Fibroblast of mammary gland (primary cell): ENCODE measurements around the gene CORO6.

Experiments
- DNase-seq: peaks from one replicate; pipeline ENCODE4 v3.0.0-alpha.2; 2010; ENCODE audit warnings: low read depth
- H3K4me3 ChIP-seq: 2 replicates; pipeline ENCODE4 v1.5.1; 2011; ENCODE audit warnings: low read depth, mild to moderate bottlenecking, low read length, moderate library complexity; ENCODE audit not compliant: control insufficient read depth
- TF ChIP-seq, protein P1 (sequence below): conservative IDR thresholded peaks from 2 replicates; pipeline ENCODE4 v1.5.1; 2011; ENCODE audit warnings: low read depth, low read length, inconsistent platforms; ENCODE audit not compliant: control insufficient read depth, insufficient read depth

Gene CORO6

GRCh38 chr17:29650396-29650795, 27.7 kb upstream of the CORO6 start:
- TF ChIP-seq, protein P1, sequence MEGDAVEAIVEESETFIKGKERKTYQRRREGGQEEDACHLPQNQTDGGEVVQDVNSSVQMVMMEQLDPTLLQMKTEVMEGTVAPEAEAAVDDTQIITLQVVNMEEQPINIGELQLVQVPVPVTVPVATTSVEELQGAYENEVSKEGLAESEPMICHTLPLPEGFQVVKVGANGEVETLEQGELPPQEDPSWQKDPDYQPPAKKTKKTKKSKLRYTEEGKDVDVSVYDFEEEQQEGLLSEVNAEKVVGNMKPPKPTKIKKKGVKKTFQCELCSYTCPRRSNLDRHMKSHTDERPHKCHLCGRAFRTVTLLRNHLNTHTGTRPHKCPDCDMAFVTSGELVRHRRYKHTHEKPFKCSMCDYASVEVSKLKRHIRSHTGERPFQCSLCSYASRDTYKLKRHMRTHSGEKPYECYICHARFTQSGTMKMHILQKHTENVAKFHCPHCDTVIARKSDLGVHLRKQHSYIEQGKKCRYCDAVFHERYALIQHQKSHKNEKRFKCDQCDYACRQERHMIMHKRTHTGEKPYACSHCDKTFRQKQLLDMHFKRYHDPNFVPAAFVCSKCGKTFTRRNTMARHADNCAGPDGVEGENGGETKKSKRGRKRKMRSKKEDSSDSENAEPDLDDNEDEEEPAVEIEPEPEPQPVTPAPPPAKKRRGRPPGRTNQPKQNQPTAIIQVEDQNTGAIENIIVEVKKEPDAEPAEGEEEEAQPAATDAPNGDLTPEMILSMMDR, result no peak
- no peak for DNase-seq
- no peak overlapping the region for H3K4me3 ChIP-seq

GRCh38 chr17:29649359-29649758, 26.6 kb upstream of the CORO6 start:
- TF ChIP-seq, protein P1, result no peak
- no peak overlapping the region for H3K4me3 ChIP-seq
- no peak for DNase-seq

DNA sequence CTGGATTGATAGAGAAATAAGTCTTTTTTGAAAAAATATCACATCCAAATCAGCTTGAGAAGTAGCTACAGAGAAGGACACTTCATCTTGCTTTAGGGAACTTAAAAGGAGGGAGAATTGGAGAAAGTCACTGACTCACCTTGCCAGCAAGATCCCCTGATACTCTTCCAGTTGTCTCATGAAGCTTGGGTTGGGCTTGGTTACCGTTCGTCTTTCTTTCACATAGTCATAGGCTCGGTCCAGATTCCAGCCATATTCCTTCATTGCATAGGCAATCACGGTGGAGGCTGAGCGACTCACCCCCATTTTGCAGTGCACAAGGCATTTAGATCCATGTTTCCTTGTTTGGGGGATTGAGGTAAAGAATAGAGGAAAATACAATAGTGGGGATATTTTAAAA, 25.3 kb upstream of the CORO6 start:
- no peak overlapping the region for H3K4me3 ChIP-seq
- DNase-seq, result peak; percentile 41
- TF ChIP-seq, protein P1, result no peak

DNA sequence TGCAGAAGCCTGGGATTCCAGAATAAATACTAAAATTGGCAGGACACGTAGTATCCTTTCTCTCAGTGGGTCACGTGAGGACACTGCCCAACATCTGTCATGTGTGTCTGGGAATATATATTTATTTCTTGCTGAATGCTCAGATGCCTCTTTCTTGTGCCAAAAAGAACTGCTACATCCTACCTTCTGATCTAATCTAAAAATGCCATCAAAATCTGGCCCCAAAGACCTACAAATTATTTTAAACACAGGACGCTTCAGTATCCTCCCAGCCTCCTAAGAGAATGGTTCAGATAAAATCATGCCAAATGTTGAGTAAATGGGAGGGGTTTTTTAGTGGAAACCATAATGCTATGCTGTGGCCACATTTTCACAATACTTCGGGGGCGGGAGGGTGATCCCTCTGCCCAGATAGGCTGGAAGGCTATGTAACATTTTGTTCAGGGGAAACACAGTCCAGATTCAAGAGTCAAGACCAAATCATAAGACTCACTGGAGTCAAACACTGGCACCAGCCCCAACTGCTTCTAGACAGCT, 22.9 kb upstream of the CORO6 start:
- peak; percentile 97 for DNase-seq

GRCh38 chr17:29643817-29644160, 21.1 kb upstream of the CORO6 start:
- TF ChIP-seq, protein P1, result no peak
- no peak for DNase-seq
- H3K4me3 ChIP-seq, result no peak overlapping the region

More for the DNA sequence above, 22.9 kb upstream of the CORO6 start:
- TF ChIP-seq, protein P1, result no peak
- H3K4me3 ChIP-seq, result no peak overlapping the region

DNA sequence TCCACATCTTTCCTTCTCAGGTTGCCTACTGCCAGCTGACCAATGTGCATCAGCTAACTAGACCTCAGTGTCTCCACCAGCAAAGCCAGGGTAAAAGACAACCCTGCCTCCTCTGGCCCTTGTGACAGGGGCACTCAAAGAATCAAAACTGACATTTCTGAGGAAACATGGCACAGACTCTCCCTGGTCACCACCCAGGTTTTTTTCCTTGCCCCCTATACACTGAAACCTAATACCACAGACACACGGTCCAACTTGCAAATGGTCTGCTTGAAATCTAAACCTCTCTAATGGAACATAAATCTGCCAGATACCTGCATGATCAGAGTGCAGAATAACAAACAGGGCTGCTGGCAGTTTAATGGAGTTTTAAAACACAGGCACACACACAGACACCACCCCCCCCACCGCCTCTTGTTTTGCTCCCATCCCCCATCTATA, 19.5 kb upstream of the CORO6 start:
- DNase-seq, result no peak
- H3K4me3 ChIP-seq, result no peak overlapping the region
- TF ChIP-seq, protein P1, result no peak
